Body of pancreas (tissue), 4 donors: ENCODE results near the gene FUT8. TPM values are rescaled to one million over a fixed set of nuclear protein-coding genes. Genes with fewer than 3 reads are reported as not detected.

Source experiments
- ATAC-seq: fragments of 150-250 bp; one replicate; pipeline ENCODE4 v1.9.1; 2016
- DNase-seq, 4 donors: peaks; one replicate each; pipeline ENCODE4 v3.0.0-alpha.2; 2019
- H3K27ac ChIP-seq, 4 donors: fragments of 200-600 bp; sonication (generic); 1 replicate in 3 of 4; 2 replicates in 1 of 4; pipeline versions ENCODE4 v1.5.1 to v1.6.1; 2016 to 2019; ENCODE audit warnings: mild to moderate bottlenecking in 1 of 4, mixed read lengths in 1 of 4, moderate library complexity in 1 of 4
- H3K27me3 ChIP-seq, 2 donors: fragments of 200-600 bp; sonication (generic); one replicate each; pipeline ENCODE4 v1.6.0; 2016; ENCODE audit warnings: mild to moderate bottlenecking in 1 of 2
- H3K36me3 ChIP-seq, 2 donors: fragments of 200-600 bp; sonication (generic); replicated peaks in 1 of 2; 2 replicates each; pipeline ENCODE4 v1.5.1; 2016; ENCODE audit warnings: low read depth in 2 of 2; ENCODE audit not compliant: insufficient read depth in 1 of 2
- H3K4me1 ChIP-seq: fragments of 200-600 bp; sonication (generic); one replicate; pipeline ENCODE4 v1.6.0; 2016
- H3K4me3 ChIP-seq, 2 donors: fragments of 200-600 bp; sonication (generic); 1 replicate in 1 of 2; 2 replicates in 1 of 2; pipeline ENCODE4 v1.5.1; 2016 to 2019
- H3K9me3 ChIP-seq, 3 donors: fragments of 200-600 bp; sonication (generic); 1 replicate in 2 of 3; 2 replicates in 1 of 3; pipeline ENCODE4 v1.5.1; 2016
- CTCF ChIP-seq, 7 experiments: fragments of 450-650 bp in 4 of 7; fragments of 200-600 bp in 3 of 7; sonication (generic) in 3 of 7; IDR thresholded peaks; one replicate each; pipeline ENCODE4 v1.5.1; 2016 to 2019; ENCODE audit warnings: antibody characterized with exemption in 7 of 7
- POLR2A ChIP-seq, 3 donors: fragments of 450-650 bp; IDR thresholded peaks; one replicate each; pipeline ENCODE4 v1.6.1; 2016; ENCODE audit warnings: antibody characterized with exemption in 3 of 3, mild to moderate bottlenecking in 2 of 3
- WGBS, 2 donors: methylation state at CpG; one replicate each; pipeline ENCODE4 v1.1.5; 2017; 5-methylcytosine and 5-hydroxymethylcytosine counted together
- intact Hi-C: fragments of 100-400 bp; cut with DNase I; formaldehyde crosslinking; loops from one replicate; pipeline ENCODE4 v1.15.1; 2023
- total RNA-seq, 2 donors: library from RNA; depleted of rRNA; stranded (reverse); fragments of >200 nt; gene quantifications; one replicate each; pipeline ENCODE4 v1.1.0, GENCODE V29; 2016

Gene FUT8
- total RNA-seq, 2 donors from 2014 or later, result 31.1 to 33.0 TPM

DNA sequence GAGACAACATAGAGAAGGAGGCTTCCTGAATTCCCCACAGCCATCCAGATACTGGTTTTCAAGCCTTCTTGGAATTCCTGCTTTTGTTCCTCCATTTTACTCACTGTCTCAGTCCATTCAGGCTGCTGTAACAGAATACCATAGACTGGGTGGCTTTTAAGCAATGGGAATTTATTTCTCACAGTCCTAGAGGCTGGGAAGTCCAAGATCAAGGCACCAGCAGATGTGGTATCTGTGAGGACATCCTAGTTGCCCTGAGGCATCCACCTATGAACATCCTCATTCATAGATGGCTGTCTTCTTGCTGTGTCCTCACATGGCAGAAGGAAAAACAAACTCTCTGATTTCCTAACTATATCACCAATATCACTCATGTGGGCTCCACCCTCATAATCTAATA, 374.9 kb downstream of the FUT8 start:
- ATAC-seq (no peak), DNase-seq (no peak)
- no peak overlapping the region for H3K4me3 ChIP-seq
- H3K9me3 ChIP-seq, result no peaks in the 10 kb centered on the region
- intact Hi-C loops, result no loop called here
- H3K27ac ChIP-seq, result no peak overlapping the region
- H3K4me1 ChIP-seq, result no peaks in the 10 kb centered on the region
- no peaks in the 10 kb centered on the region for H3K36me3 ChIP-seq
- no peak for TF ChIP-seq CTCF (IDR thresholded peaks at IDR 0.05)
- TF ChIP-seq POLR2A (IDR thresholded peaks at IDR 0.05), result no peak
- no peaks in the 10 kb centered on the region for H3K27me3 ChIP-seq

DNA sequence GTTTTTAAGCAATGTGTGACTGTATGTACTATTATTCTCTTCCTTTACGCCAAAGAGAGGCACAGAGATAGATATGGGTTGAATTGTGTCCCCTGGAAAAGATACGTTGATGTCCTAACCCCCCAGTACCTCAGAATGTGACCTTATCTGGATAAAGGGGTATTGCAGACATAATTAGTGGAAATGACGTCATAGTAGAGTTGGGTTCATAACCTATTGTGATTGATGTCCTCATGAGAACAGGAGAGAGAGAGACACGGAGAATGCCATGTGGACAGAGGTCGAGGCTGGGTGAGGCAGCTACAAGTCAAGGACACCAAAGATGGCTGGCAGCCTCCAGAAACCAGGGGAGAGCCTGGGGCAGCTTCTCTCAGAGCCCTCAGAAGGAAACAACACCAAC, 376.3 kb downstream of the FUT8 start:
- ATAC-seq, result no peak
- H3K27me3 ChIP-seq, result no peaks in the 10 kb centered on the region
- TF ChIP-seq CTCF (IDR thresholded peaks at IDR 0.05) (no peak), POLR2A (IDR thresholded peaks at IDR 0.05) (no peak)
- no peaks in the 10 kb centered on the region for H3K36me3 ChIP-seq
- 82 to 83% methylated on average over 5 of the region's 5 CpGs for whole genome bisulfite sequencing, 2 donors
- no peak for DNase-seq
- H3K9me3 ChIP-seq, result no peaks in the 10 kb centered on the region
- no peaks in the 10 kb centered on the region for H3K4me1 ChIP-seq
- no peak overlapping the region for H3K27ac ChIP-seq
- intact Hi-C loops, result no loop called here
- H3K4me3 ChIP-seq, result no peak overlapping the region

DNA sequence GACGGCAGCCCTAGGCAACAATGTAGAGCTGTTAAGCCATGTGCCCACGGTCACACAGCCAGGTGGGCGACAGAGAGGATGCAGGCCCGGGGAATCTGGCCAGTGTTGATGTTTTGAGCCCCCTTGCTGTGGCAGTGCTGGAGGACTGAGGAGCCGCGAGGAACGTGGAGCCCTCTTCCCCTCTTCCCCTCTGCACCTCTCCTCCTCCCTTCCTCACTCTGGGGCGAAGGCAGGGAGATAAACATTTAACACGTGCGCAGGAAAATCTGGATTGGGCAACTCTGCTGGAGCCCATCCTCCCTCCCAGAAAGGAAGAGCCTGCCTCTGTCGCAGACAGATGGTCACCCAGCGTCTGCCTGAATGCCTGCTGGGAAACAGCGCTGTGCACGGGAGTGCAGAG, 376.8 kb downstream of the FUT8 start:
- WGBS, 2 donors, result 81 to 85% methylated on average over 13 to 14 of the region's 14 CpGs

GRCh38 chr14:65790172-65790815, 377.8 kb downstream of the FUT8 start:
- Histone ChIP-seq H3K9me3 (no peaks in the 10 kb centered on the region), H3K36me3 (no peaks in the 10 kb centered on the region), H3K4me1 (peaks cover 14% of the 10 kb centered on the region), H3K27me3 (no peaks in the 10 kb centered on the region), H3K4me3 (no peak overlapping the region), H3K27ac (no peak overlapping the region)
- intact Hi-C loops, result no loop called here
- no peak for TF ChIP-seq POLR2A (IDR thresholded peaks at IDR 0.05)
- no peak for TF ChIP-seq CTCF (IDR thresholded peaks at IDR 0.05)
- 71 to 77% methylated on average over 4 to 7 of the region's 7 CpGs for WGBS, 2 donors
- no peak for DNase-seq
- ATAC-seq, result no peak

More for the DNA sequence above, 376.8 kb downstream of the FUT8 start:
- Histone ChIP-seq H3K4me1 (peaks cover 5% of the 10 kb centered on the region), H3K9me3 (no peaks in the 10 kb centered on the region), H3K4me3 (no peak overlapping the region), H3K27me3 (no peaks in the 10 kb centered on the region), H3K36me3 (no peaks in the 10 kb centered on the region), H3K27ac (no peak overlapping the region)
- DNase-seq (no peak), ATAC-seq (no peak)
- TF ChIP-seq POLR2A (IDR thresholded peaks at IDR 0.05) (no peak), CTCF (IDR thresholded peaks at IDR 0.05) (no peak)
- intact Hi-C loops, result no loop called here
